HG03097 (cell line): ENCODE data around the gene SLFN11.
"Not testable (repeated sequence)": the region's sequence is repeated elsewhere in the genome, so short reads cannot be mapped to it uniquely, and the experiment has no call there.

Source experiments
- ATAC-seq: cut with Tn5 transposase; IDR thresholded peaks from one replicate; pipeline ENCODE4 v1.9.1; 2021; ENCODE audit not compliant: unreplicated experiment, low FRiP score

SLFN11 gene, protein sequence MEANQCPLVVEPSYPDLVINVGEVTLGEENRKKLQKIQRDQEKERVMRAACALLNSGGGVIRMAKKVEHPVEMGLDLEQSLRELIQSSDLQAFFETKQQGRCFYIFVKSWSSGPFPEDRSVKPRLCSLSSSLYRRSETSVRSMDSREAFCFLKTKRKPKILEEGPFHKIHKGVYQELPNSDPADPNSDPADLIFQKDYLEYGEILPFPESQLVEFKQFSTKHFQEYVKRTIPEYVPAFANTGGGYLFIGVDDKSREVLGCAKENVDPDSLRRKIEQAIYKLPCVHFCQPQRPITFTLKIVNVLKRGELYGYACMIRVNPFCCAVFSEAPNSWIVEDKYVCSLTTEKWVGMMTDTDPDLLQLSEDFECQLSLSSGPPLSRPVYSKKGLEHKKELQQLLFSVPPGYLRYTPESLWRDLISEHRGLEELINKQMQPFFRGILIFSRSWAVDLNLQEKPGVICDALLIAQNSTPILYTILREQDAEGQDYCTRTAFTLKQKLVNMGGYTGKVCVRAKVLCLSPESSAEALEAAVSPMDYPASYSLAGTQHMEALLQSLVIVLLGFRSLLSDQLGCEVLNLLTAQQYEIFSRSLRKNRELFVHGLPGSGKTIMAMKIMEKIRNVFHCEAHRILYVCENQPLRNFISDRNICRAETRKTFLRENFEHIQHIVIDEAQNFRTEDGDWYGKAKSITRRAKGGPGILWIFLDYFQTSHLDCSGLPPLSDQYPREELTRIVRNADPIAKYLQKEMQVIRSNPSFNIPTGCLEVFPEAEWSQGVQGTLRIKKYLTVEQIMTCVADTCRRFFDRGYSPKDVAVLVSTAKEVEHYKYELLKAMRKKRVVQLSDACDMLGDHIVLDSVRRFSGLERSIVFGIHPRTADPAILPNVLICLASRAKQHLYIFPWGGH

DNA sequence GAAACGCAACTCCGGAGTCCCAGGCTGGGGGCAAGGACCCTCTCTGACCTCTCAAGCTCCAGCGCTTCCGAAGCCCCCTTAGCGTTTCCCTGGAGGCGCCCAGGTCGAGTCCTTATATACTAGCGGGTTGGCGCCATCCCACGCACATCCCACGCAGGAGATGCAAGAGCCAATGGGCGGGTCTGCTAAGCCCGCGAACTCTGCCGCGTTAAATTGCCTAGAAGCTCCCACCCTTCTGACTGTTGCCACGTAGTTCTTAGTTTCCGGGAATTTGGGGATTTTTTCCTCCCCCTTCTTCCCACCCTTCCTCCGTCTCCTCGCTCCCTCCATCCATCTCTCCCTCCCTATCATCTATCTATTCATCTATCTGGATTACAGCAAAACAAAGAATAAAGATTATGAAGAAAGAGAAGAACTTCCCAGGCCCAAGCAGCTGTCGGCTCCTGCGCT, at the start of gene SLFN11:
SLFN11 (minus strand) TSS at position 88 of the 450 bp plus-strand sequence. CDS start 9,814 bp downstream, outside the sequence.
- no peak for ATAC-seq

DNA sequence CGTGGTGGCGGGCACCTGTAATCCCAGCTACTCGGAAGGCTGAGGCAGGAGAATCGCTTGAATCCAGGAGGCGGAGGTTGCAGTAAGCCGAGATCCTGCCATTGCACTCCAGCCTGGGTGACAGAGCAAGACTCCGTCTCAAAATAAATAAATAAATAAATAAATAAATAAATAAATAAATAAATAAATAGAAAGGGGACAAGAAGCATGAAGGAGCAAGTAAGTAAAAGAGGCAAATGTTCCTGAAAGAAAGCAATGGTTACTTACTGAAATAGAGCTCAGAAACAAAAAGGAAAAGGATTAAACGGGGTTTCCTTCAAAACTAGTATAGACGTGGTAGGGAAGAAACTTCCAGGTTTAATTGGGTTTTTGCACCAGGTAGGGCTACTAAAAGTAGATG, 47.6 kb upstream of the SLFN11 start:
- ATAC-seq, result not testable (repeated sequence)

DNA sequence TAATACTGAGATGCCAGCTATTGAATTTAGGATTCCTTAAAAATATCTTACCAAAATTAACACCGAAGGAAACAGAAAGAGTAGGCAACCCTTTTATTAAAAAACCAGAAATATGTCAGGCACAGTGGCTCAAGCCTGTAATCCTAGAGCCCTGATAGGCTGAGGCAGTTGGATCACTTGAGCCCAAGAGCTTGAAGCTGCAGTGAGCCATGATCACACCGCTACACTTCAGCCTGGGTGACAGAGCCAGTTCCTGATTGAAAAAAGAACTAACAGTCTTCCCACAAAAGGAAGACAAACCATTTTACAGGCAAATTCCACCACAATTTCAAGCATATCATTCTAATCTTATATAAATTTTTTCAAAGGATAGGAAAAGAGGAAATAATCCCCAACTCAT, 43.2 kb upstream of the SLFN11 start:
- no peak for ATAC-seq

DNA sequence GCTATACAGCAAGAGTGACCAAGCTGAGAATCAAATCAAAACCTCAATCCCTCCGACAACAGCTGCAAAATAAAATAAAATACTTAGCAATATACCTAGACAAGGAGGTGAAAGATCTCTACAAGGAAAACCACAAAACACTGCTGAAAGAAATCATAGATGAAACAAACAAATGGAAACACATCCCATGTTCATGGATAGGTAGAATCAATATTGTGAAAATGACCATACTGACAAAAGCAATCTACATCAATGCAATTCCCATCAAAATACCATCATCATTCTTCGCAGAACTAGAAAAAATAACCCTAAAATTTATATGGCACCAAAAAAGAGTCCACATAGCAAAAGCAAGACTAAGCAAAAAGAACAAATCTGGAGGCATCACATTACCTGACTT, 41.3 kb upstream of the SLFN11 start:
- not testable (repeated sequence) for ATAC-seq

DNA sequence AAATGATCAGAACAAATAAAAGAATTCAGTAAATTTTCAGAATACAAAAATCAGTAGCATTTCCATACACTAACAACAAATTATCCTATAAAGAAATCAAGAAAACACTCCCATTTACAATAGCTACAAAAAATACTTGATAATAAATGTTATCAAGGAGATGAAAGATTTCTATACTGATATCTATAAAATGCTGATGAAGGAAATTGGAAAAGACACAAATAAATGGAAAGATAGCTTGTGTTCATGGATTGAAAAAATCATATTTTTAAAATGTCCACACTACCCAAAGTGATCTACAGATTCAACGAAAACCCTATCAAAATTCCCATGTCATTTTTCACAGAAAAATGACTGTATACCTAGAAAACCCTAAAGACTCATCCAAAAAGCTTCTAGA, 40.8 kb upstream of the SLFN11 start:
- ATAC-seq, result no peak

DNA sequence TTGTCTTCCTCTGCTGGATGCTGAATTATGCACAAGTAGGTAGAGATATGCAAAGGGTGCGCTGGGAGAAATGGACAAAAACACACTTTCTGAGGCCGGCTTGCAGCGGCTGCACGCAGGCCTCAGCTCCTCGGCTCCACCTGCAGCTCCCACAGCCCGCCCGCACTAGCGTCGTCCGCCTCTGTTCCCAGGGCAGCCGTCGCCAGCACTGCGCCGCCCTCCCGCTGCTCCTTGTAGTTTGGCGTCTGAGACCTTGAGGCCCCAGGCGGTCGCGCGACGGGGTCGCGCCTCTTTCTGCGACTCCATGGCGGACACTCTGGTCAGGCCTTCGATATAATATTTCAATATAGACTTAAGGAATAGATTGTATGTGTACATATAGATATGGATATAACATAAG, 34.1 kb upstream of the SLFN11 start:
- no peak for ATAC-seq

DNA sequence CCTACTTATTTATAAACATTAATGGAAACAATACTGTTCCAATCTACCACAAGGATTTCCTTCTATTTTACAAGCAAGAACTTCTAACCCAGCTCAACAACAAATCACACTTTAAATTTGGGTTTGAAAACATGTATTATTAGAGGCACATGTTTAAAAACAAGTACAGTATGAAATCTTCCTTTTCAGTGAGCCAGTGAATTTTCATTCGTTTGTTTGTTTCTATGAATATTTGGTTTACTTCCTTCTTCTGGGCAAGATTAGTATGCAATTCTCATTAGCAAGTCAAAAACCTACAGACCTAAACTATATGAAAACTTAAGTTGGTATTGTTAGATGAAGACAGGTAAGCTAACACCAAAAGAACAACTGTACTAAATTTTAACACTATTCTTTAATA, 33.1 kb upstream of the SLFN11 start:
- ATAC-seq, result no peak

DNA sequence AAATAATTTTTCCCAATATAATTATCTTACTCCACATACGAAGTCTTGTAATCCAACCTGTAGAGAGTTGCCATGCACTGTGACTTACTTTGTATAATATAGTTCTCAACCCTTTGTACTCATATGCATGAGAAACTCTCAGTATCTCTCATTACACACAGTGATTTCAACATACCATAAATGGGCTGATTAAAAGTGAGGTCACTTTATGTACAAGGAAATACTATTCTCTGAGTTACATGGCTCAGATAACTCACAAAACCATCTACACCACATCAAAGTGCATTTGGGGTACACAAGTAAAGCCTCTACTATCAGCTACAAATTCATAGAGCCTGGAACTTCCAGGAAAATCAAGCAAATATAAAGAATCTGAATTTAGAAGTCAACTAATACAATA, 30.9 kb upstream of the SLFN11 start:
- ATAC-seq, result no peak

DNA sequence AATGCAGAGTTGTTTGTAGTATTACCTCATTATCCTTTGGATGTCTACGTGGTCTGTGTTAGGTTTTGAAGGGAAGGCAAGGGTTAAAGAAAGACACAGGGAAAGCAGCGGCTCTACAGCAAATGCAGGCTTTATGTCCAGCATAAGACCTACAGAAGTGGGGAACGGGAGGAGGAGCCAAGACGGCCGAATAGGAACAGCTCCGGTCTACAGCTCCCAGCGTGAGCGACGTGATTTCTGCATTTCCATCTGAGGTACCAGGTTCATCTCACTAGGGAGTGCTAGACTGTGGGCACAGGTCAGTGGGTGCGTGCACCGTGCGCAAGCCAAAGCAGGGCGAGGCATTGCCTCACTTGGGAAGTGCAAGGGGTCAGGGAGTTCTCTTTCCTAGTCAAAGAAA, 20.4 kb upstream of the SLFN11 start:
- ATAC-seq, result not testable (repeated sequence)

DNA sequence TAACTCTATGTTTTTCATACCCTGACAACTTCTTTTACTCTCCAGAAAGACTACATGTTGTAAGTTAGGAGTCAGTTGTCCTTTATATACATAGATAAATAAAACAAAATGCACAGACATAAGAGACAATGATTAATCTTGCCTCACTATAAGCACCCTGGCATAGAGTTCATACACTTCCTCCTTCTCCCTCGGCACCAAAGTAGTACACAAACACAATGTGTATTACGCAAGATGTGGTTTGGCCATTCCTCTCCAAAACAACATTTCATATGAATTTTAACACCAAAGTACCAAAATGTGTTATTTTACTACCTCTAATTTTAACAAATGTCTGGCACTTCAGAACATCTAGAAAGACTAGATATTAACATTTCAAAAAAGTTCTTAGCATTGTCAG, 17.2 kb upstream of the SLFN11 start:
- no peak for ATAC-seq

DNA sequence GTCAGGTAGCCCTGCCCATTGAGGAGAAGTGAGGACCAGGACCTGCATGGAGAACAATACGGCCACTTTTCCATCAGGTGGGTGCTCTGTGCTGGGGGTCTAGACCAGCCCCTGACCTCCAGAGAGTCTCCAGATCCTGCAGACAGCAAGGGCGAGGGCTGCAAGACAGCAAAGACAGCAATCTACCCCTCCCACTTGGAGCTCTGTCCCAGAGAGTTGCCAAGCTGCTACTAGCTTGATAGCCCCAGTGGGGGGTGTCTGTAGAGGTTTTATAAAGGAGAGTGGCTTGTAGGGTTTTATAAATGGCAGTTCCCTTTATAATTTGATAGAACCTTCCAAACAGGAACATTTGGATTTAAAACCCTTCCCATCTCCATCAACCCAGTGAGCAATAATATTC, 16.7 kb upstream of the SLFN11 start:
- no peak for ATAC-seq

DNA sequence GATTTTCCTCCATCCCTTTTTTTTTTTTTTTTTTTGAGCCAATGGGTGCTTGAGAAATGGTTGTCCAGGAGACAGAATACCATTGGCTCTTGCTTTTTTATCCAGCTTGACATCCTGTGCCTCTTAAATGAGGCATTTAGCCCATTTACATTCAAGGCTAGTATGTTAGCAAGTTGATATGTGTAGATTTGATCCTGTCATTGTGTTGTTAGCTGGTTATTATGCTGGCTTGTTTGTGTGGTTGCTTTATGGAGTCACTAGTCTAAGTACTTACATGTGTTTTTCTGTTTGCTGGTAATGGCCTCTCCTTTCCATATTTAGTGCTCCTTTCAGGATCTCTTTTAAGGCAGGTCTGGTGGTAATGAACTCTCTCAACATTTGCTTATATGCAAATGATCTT, 14.1 kb upstream of the SLFN11 start:
- no peak for ATAC-seq

DNA sequence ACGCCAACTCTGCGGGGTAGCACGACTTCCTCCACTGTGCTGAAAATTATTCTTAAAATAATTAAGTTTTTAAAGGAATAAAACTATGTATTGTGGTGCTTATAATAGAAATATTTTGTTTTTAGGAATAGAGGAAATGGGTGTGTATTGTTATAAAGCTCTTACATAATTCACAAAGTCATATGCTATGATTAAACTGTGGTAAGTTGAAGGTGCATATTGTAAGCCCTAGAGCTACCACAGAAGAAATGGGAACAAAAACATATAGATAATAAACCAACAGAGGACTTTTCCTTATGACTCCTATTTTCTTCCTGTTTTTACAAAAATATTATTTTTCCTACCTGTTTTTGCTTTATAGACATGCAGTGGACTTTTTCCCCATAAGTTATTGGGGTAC, 4.3 kb upstream of the SLFN11 start:
- ATAC-seq, result no peak

DNA sequence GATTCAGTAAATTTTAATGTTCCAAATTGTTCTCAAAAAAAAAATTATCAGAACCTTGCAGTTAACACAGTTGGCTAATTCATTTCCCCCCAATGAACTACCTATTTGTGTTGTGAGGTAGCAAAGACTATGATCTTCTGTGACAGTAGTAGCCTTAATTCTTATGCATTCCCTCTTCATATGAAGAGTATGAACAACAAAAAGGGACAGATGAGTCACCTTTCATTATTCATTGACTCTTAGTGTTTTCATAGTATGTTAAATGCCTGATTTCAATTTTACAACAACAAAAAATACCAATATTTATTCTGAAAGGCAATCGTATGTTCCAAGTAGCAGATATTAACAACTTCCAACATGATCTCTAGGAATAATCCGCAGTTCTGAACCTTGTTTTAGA, 3.6 kb upstream of the SLFN11 start:
- no peak for ATAC-seq

DNA sequence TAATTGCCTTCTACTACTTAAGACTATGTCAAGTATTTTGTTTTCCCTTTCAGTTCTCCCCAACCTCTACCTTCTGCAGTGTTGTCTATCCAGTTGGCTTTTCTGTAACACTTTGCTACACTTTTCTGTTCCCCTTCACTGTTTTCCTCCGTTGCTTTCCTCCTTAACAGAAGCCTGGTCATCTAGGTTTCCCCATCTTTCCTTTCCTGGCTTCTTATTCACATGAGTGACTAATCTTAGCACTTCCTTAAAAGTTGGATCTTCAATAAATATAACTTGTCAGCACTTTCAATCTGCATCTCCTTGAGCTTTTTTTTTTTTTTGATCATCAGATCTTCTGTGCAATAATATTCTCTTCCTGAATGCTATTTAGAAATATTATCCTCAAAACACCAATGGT, 2.8 kb upstream of the SLFN11 start:
- no peak for ATAC-seq

DNA sequence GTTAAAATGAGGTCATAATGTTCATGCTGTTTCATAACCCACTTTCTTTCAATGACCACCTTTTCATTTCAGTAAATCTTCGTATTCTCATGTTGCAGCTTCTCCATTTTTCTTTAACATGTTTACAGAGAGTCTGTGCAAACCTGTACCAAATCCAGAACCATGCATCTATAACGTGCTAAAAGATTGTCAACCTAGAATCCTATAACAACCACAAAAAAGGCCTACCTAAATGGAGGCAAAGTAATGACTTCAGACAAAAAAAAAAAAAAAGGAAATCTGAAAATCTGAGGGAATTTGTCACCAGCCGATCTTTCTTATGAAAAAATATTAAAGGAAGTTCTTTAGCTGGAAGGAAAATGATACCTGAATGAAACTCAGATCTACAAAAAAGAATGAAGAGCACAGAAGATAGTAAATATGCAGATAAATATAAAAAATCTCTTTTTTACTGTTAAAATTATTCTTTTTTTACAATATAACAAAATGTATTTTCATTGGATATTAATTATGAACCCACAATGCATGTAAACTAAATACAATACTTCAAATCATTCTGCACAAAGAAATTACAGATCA, 1.4 kb upstream of the SLFN11 start:
- no peak for ATAC-seq

DNA sequence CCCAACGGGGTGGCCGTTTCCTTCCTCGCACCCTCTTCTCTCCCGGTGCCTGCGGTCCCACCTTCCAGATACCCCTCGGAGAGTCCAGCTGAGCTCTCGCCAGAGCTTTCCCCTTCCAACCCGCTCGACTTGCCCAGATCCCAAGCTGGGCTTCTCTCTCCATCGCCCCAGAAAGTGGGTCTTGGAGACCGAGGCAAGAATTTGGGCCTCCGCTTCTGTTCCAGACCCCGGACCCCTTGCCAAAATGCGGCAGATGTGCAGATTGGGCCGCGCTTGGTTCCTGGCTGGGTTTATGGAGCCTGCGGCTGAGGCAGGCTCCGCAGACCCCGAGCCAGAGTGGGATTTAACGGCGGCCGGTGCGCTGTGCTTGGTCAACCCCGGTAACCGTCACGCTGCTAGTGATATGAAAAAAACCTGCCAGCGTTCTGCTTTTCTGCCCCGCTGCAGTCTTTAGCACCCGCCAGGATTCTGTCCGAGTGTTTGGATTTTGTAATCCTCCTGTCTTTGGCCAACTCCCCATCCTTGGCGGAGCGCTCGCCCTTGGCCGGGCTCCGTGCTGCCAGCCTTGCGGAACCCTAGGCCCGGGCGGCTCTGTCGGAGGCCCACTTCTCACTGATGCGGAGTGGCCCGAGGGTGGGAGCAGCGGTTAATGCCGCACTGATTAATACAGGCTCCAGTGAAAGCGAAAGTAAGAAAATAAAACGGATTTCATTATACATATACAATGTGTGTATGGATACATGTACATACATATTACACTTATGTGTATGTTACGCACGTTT, 754 bp upstream of the SLFN11 start:
- no peak for ATAC-seq

DNA sequence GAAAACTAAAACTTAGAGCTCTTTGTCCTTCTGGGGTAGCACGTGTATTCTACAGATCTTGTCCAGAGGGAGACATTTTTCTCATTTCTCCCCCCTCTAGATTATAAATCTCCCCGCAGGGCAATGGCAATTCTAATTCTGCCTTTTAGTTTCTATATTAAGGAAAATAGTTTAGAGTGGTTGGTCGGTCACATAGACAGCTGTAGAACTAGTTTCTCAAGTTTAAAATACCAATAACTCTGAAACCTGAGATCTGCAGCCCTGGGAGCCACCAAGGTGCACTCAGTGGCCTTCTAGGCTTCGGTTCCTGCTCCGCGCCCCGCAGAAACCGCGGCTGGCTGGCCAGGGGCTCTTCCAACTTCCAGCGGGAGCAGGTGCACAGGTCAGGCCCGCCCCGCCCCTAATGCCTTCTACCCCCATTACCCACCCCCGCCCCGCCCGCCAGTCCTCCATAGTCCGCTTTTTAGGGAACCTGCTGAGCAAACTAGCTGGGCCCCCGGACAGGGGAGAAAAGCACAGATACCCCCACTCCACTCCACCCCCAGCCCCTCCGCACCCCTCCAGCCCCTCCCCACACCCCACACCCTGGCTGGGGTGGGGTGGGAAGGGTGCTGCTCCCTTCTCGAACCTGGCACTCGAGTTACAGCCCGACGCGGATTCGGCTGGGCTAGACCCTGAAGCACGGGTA, 431 bp downstream of the SLFN11 start:
- no peak for ATAC-seq

DNA sequence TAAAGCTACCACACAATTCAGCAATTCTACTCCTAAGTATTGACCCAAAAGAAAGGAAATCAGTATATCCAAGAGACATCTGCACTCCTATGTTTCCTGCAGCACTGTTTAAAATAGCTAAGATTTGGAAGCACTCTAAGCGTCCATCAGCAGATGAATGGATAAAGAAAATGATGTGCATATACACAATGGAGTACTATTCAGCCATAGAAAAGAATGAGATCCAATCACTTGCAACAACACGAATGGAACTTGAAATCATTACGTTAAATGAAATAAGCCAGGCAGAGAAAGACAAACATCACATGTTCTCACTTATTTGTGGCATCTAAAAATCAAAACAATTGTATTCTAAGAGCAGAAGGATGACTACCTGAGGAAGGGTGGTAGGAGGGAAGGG, 1.5 kb downstream of the SLFN11 start:
- ATAC-seq, result no peak
